ENCODE results near the gene FHAD1.

DNA sequence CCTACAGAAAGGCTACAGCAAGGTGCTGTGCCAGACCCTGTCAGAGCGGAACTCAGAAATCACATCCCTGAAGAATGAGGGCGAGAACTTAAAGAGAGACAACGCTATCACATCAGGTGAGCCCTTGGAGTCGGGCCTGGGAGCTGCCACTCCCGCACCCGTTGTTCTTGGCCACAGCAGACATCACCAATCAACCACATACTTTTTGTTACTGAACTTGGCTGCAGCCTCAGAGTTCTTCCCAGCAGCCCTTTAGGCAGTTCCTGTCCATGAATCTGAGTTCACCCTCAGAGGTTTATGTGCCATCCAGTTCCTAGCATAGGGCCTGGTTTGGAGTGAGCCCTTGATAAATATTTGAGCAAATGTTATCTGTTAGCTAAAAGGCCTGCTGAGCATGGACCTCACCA lies 61.6 kb downstream of the FHAD1 start:
- no peak for TF ChIP-seq CTCF (IDR thresholded peaks at IDR 0.05)
- TF ChIP-seq POLR2AphosphoS5 (IDR thresholded peaks at IDR 0.05) = no peak
- TF ChIP-seq EP300 (IDR thresholded peaks at IDR 0.05) = no peak

Measured in esophagus muscularis mucosa (tissue), 4 donors.